ENCODE data around the gene SUGP1.

- TF ChIP-seq CTCF (IDR thresholded peaks at IDR 0.05) (no peak), POLR2A (IDR thresholded peaks at IDR 0.05) (no peak)
Observed at GRCh38 chr19:19336597-19336996, 16.3 kb upstream of the SUGP1 start.
